Prostate gland (tissue), 2 donors: ENCODE data around the gene ASF1A.

Source experiments
- POLR2AphosphoS5 ChIP-seq: sonication (generic); formaldehyde crosslinking; IDR thresholded peaks from one replicate; pipeline ENCODE4 v1.6.1; 2017; ENCODE audit warnings: antibody characterized with exemption
- TF ChIP-seq, protein P1 (sequence below), 4 experiments: fragments of 200-600 bp in 2 of 4; fragments of 450-650 bp in 2 of 4; sonication (generic) in 2 of 4; IDR thresholded peaks; 1 replicate in 3 of 4; 2 replicates in 1 of 4; pipeline ENCODE4 v1.5.1; 2016 to 2019; ENCODE audit warnings: antibody characterized with exemption in 4 of 4, mild to moderate bottlenecking in 2 of 4, moderate library complexity in 2 of 4

DNA sequence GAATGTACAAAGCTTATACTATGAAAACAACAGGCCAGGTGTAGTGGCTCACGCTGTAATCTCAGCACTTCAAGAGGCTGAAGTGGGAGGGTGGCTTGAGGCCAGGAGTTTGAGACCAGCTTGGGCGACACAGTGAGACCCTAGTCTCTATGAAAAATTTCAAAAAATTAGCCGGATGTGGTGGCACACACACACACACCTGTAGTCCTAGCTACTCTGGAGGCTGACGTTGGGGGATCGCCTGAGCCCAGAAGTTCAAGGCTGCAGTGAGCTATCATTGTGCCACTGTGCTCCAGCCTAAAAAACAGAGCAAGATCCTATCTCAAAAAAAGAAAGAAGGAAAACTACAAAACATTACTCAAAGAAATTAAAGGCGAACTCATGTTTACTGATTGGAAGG is 7.3 kb upstream of the ASF1A start:
- TF ChIP-seq, protein P1, sequence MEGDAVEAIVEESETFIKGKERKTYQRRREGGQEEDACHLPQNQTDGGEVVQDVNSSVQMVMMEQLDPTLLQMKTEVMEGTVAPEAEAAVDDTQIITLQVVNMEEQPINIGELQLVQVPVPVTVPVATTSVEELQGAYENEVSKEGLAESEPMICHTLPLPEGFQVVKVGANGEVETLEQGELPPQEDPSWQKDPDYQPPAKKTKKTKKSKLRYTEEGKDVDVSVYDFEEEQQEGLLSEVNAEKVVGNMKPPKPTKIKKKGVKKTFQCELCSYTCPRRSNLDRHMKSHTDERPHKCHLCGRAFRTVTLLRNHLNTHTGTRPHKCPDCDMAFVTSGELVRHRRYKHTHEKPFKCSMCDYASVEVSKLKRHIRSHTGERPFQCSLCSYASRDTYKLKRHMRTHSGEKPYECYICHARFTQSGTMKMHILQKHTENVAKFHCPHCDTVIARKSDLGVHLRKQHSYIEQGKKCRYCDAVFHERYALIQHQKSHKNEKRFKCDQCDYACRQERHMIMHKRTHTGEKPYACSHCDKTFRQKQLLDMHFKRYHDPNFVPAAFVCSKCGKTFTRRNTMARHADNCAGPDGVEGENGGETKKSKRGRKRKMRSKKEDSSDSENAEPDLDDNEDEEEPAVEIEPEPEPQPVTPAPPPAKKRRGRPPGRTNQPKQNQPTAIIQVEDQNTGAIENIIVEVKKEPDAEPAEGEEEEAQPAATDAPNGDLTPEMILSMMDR (IDR thresholded peaks at IDR 0.05) = no peak
- TF ChIP-seq POLR2AphosphoS5 = no peak
